ENCODE data around the gene AVPR2.

Gene AVPR2

DNA sequence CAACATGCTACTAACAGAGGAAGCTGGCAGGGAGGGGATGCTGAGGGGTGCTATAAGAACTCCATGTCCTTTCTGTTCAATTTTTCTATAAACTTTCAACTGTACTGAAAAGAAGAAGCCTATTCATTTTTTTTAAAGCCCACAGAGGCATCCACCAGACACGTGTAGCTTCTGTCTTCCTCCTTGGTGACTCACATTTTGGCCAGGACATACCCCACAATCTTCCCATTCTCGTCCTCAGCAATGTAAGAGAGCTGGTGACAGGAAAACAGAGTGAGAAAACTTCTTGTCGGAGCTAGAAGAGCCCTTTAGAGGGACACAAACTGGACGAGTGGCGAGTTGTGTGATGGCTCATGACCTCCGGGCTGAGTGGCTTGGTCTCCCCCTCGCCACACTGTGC, 29.3 kb downstream of the AVPR2 start:
- Histone ChIP-seq H3K36me3 (ENCODE audit: control insufficient read depth in 2 of 2, insufficient read depth in 1 of 2, low read length in 2 of 2) (peaks cover 23 to 48% of the 10 kb centered on the region in 2 experiments), H3K27ac (ENCODE audit: extremely low read depth, low read depth, low read length) (peak overlapping the region; percentile 85; the same call in 1 of the 2 replicates), H3K9me3 (ENCODE audit: control insufficient read depth, insufficient read depth, low read depth, low read length) (no peaks in the 10 kb centered on the region), H3K4me1 (ENCODE audit: control insufficient read depth, insufficient read depth, low read length) (peaks cover 14% of the 10 kb centered on the region; the same call in 1 of the 2 replicates), H3K4me3 (ENCODE audit: low read depth, low read length) (peak overlapping the region; percentile 88)
- ChIA-PET CTCF (interaction anchor here (1.3 to 14.7 kb wide), 4 partner anchors 8 to 168 kb away, joined by 3 to 267 read pairs (median 14); partner anchors contain the start of gene RENBP), POLR2A (interaction anchor here (0.9 to 2.7 kb wide), 6 partner anchors 9 to 39 kb away, joined by 3 to 21 read pairs (median 4); partner anchors contain the start of genes HCFC1 and TMEM187)
- TF ChIP-seq GLI2 (tag by site-specific recombination; IDR thresholded peaks at IDR 0.05; ENCODE audit: borderline replicate concordance, low read depth) (no peak), ZNF623 (tag by site-specific recombination; IDR thresholded peaks at IDR 0.05) (no peak), IKZF3 (tag by site-specific recombination; IDR thresholded peaks at IDR 0.05) (no peak), ZNF174 (tag by site-specific recombination; IDR thresholded peaks at IDR 0.05) (no peak), ZNF239 (tag by site-specific recombination; IDR thresholded peaks at IDR 0.05) (no peak), ZNF37A (tag by site-specific recombination; IDR thresholded peaks at IDR 0.05) (no peak), SETDB1 (IDR thresholded peaks at IDR 0.05; ENCODE audit: insufficient read length, low read length) (no peak), ZNF707 (tag by site-specific recombination; IDR thresholded peaks at IDR 0.05) (no peak), ZNF16 (tag by site-specific recombination; IDR thresholded peaks at IDR 0.05; ENCODE audit: low read depth) (no peak), ZSCAN23 (tag by site-specific recombination; IDR thresholded peaks at IDR 0.05) (no peak), ZNF24 (tag by site-specific recombination; IDR thresholded peaks at IDR 0.05) (no peak), ZBTB48 (tag by site-specific recombination; IDR thresholded peaks at IDR 0.05) (no peak), ZNF544 (tag by site-specific recombination; IDR thresholded peaks at IDR 0.05) (no peak), ZFP69B (tag by site-specific recombination; IDR thresholded peaks at IDR 0.05) (no peak), ZNF221 (tag by site-specific recombination; IDR thresholded peaks at IDR 0.05; ENCODE audit: borderline replicate concordance) (no peak), ZNF600 (tag by site-specific recombination; IDR thresholded peaks at IDR 0.05) (no peak)
- TF ChIP-seq, protein P1, sequence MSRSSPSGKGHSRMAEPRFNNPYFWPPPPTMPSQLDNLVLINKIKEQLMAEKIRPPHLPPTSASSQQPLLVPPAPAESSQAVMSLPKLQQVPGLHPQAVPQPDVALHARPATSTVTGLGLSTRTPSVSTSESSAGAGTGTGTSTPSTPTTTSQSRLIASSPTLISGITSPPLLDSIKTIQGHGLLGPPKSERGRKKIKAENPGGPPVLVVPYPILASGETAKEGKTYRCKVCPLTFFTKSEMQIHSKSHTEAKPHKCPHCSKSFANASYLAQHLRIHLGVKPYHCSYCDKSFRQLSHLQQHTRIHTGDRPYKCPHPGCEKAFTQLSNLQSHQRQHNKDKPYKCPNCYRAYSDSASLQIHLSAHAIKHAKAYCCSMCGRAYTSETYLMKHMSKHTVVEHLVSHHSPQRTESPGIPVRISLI (tag by site-specific recombination; IDR thresholded peaks at IDR 0.05), result no peak
- TF ChIP-seq, protein P2, sequence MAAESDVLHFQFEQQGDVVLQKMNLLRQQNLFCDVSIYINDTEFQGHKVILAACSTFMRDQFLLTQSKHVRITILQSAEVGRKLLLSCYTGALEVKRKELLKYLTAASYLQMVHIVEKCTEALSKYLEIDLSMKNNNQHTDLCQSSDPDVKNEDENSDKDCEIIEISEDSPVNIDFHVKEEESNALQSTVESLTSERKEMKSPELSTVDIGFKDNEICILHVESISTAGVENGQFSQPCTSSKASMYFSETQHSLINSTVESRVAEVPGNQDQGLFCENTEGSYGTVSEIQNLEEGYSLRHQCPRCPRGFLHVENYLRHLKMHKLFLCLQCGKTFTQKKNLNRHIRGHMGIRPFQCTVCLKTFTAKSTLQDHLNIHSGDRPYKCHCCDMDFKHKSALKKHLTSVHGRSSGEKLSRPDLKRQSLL (tag by site-specific recombination; IDR thresholded peaks at IDR 0.05), result no peak
- TF ChIP-seq, protein P3, sequence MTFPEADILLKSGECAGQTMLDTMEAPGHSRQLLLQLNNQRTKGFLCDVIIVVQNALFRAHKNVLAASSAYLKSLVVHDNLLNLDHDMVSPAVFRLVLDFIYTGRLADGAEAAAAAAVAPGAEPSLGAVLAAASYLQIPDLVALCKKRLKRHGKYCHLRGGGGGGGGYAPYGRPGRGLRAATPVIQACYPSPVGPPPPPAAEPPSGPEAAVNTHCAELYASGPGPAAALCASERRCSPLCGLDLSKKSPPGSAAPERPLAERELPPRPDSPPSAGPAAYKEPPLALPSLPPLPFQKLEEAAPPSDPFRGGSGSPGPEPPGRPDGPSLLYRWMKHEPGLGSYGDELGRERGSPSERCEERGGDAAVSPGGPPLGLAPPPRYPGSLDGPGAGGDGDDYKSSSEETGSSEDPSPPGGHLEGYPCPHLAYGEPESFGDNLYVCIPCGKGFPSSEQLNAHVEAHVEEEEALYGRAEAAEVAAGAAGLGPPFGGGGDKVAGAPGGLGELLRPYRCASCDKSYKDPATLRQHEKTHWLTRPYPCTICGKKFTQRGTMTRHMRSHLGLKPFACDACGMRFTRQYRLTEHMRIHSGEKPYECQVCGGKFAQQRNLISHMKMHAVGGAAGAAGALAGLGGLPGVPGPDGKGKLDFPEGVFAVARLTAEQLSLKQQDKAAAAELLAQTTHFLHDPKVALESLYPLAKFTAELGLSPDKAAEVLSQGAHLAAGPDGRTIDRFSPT (tag by site-specific recombination; IDR thresholded peaks at IDR 0.05), result no peak
- TF ChIP-seq, protein P4, sequence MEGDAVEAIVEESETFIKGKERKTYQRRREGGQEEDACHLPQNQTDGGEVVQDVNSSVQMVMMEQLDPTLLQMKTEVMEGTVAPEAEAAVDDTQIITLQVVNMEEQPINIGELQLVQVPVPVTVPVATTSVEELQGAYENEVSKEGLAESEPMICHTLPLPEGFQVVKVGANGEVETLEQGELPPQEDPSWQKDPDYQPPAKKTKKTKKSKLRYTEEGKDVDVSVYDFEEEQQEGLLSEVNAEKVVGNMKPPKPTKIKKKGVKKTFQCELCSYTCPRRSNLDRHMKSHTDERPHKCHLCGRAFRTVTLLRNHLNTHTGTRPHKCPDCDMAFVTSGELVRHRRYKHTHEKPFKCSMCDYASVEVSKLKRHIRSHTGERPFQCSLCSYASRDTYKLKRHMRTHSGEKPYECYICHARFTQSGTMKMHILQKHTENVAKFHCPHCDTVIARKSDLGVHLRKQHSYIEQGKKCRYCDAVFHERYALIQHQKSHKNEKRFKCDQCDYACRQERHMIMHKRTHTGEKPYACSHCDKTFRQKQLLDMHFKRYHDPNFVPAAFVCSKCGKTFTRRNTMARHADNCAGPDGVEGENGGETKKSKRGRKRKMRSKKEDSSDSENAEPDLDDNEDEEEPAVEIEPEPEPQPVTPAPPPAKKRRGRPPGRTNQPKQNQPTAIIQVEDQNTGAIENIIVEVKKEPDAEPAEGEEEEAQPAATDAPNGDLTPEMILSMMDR (tag by site-specific recombination; IDR thresholded peaks at IDR 0.05), result no peak
